Measurements from ENCODE around the gene MACROD2.

Gene MACROD2

GRCh38 chr20:15676815-15677214, 1681.5 kb downstream of the MACROD2 start:
- no peak for DNase-seq (ENCODE audit: low read depth)

GRCh38 chr20:15682690-15683089, 1687.4 kb downstream of the MACROD2 start:
- DNase-seq (ENCODE audit: low read depth), result no peak

- DNase-seq (ENCODE audit: low read depth), result no peak
These were observed 1697.3 kb downstream of the MACROD2 start for GRCh38 chr20:15692570-15692969.

DNA sequence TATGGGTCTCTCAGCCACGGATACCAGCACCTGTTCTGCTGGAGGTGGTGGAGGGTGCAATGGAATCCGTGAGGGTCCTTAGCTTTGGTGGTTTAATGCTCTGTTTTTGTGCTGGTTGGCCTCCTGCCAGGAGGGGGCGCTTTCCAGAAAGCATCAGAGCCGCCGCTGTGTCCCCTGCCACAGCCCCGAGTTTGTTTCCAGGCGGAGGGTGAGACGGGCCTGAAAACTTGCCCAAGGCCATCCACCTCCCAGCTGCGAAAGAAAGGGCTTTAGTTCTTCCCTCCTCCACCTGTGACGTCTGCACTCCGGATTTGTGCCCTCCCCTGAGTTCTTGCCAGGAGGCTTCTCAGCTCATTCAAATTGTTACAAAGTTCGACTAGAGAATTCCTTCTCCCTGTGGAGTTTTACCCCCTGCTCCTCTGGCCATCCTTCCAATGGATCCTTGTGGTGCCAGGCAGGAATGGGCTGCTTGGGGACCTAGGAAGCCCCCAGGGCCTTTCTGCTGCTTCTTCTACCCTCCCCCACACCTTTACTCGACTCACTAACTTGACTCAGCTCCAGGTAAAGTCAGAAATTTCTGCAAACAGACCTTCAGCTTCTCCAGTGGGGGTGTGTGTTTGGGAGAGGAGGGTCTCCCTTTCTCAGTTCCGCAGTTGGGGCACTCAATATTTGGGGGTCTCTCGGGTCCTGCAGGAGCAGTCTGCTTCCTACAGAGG, 1704.3 kb downstream of the MACROD2 start:
- DNase-seq (ENCODE audit: low read depth), result no peak

GRCh38 chr20:15700147-15700765, 1704.9 kb downstream of the MACROD2 start:
- DNase-seq (ENCODE audit: low read depth), result no peak

DNA sequence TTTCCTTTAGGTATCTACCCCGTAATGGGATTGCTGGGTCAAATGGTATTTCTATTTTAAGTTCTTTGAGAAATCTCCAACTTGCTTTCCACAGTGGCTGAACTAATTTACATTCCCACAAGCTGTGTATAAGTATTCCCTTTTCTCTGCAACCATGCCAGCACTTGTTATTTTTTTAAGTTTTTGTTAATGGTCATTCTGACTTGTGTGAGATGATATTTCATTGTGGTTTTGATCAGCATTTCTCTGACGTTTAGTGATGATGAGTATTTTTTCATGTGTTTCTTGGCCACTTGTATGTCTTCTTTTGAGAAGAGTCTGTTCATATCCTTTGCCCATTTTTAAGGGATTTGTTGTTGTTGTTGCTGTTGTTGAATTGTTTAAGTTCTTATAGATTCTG, 1706.8 kb downstream of the MACROD2 start:
- no peak for DNase-seq (ENCODE audit: low read depth)

DNA sequence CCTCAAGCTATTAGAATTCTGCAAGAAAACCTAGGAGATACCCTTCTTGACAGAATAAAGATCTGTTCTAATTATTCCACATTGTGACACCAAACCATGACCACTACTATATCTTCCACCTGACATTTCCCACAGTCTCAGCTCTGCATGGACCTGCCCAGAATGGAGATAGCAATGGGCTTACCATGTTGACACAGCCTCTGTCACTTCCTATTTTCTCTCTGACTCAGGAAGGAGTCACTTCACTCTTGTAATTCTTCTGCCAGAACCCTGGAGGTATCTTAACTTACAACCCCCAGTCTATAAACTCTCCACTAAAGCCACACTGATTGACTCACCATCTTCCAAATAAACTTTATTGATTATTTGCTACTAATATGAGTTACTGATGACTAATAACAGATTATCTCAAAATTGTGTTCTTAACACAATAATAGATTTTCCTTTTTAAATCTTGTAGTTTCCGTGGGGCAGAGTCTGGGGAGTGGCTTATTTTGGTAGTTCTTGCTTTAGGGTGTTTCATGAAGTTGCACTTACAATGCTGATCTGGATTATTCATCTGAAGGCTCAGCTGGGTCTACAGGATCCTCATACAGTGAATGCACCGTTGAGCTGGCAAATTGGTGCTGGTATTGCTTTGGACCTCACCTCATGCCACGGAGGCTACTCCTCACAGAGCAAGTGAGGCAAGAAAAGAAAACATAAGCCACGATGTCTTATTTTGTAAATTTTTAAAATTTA, 1708.0 kb downstream of the MACROD2 start:
- DNase-seq (ENCODE audit: low read depth), result no peak

GRCh38 chr20:15705975-15706374, 1710.7 kb downstream of the MACROD2 start:
- DNase-seq (ENCODE audit: low read depth), result no peak

DNA sequence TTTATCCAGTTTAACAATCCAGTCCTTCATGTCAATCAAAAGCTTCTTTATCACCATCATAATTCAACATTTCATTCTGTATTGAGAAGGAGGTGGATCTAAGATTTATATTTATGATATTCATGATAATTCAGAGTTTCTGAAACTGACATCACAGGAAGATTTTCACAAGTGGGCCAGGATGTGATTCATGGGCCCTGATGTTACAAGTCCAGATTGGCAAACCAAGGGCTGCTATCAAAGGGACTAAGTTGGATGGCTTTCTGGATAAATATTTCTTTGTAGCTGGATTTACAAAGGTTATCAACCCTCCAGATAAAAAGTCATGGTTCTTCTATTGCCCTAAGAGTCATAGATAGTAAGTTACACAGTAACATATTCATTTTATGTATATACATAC, 1711.4 kb downstream of the MACROD2 start:
- no peak for DNase-seq (ENCODE audit: low read depth)

DNA sequence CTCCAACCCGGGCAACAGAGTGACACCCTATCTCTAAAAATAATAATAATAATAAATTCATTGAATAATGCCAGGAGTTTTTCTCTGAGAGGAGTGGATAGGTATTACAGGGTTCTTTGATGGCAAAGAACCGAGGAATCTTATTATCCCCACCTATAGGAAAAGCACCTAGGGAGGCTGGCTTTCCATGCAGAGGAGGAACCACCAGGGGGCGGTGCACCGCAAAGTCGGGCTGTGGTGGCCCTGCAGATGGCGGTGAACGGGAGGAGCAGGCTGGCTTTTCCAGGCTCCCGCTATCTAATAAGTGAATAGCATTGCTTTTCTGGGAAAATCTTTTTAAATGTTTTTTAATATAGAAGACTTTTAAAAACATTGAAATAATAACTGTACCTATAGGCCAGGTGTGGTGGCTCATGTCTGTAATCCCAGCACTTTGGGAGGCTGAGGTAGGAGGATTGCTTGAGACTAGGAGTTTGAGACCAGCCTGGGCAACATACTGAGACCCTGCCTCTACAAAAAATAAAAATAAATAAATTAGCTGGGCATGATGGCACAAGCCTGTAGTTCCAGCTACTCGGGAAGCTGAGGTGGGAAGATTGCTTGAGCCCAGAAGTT, 1713.8 kb downstream of the MACROD2 start:
- DNase-seq (ENCODE audit: low read depth), result peak; percentile 27

DNA sequence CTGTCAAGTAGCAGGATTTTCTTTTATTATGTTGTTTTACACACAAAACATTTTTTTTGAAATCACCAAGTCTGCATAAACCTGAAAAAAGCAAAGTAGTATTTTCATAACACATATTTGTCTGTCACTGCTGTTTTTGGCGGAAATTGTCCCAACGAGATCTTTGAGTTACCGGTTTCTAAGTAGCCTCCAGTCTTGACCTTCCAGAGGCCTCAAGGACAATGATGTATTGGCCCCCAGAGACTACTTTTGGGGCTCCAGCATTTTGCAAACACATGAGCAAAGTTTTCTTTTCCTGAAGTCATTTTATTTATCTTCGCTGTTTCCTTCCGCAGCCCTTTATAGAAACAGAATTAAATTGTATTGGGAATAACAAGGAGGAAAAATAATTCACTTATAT, 1715.3 kb downstream of the MACROD2 start:
- DNase-seq (ENCODE audit: low read depth), result no peak

GRCh38 chr20:15711177-15711576, 1715.9 kb downstream of the MACROD2 start:
- DNase-seq (ENCODE audit: low read depth), result no peak

- DNase-seq (ENCODE audit: low read depth), result no peak
These were observed 1720.9 kb downstream of the MACROD2 start for GRCh38 chr20:15716256-15716655.

DNA sequence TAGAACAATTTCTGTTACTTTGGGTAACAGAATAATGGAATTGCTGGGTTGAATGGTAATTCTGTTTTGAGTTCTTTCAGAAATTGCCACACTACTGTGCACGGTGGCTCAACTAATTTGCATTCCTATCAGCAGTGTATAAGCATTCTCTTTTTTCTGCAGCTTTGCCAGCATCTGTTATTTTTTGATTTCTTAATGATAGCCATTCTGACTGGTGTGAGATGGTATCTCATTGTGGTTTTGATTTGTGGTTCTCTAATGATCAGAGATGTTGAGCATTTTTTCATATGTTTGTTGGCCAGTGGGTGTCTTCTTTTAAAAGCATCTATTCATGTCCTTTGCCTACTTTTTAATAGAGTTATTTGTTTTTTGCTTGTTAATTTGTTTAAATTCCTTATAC, 1731.1 kb downstream of the MACROD2 start:
- DNase-seq (ENCODE audit: low read depth), result no peak

GRCh38 chr20:15734052-15734451, 1738.7 kb downstream of the MACROD2 start:
- DNase-seq (ENCODE audit: low read depth), result no peak

DNA sequence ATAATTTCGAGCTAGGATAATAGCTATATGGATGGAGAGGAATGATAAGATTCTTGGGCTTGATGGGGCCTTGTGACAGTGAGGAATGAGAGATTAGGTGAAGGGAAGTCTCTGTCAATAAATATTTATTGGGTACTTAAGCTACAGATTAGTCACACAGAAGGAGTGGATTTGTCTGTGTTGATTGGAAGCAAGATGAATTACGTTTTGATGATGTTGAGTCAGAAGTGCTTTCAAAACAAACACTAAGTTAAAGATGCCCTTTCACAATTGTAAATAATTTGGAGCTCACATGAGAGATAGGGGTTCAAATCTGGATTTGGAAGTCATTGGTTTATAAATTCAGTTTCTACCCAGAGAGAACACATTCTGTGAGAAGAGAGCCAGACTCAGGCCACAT, 1743.7 kb downstream of the MACROD2 start:
- DNase-seq (ENCODE audit: low read depth), result no peak

GRCh38 chr20:15740046-15740775, 1744.9 kb downstream of the MACROD2 start:
- DNase-seq (ENCODE audit: low read depth), result no peak

DNA sequence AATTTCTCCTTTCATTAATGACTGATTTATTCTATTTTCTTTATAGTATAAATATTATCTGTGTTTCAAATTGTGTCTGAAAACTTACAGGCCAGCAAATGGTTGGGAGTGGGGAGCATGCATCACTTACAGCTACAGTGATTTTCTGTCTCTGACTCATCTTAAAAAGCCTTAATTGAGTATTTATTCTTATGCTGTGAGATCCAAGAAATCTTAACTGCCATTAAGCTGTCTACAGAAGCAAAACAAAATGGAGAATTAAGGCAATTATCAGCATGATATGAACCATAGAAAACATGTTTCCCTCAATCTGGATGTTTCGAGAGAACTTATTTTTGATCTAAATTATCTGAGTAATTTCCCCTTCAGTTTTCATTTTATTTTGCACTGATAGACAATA, 1746.8 kb downstream of the MACROD2 start:
- no peak for DNase-seq (ENCODE audit: low read depth)

DNA sequence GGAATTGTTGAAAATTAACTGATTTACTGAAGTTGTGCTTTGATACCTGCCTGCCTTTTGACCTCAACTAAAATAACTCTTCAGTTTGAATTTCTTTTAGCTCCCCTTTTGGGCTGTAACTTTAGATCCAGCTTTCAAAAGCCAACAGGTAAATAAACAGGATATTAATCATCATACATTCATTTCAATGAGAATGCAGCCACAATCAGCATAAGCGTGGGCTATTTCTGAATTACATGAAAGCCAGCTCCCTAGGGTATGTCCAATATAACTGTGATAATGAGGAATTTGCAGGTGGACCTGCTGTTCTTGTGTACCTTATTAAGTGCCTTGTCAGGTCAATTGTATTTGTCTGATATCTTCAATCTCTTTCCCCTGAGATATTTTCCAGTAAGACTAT, 1747.3 kb downstream of the MACROD2 start:
- DNase-seq (ENCODE audit: low read depth), result no peak

- no peak for DNase-seq (ENCODE audit: low read depth)
These were observed 1760.9 kb downstream of the MACROD2 start for GRCh38 chr20:15756002-15756753.

- no peak for DNase-seq (ENCODE audit: low read depth)
These were observed 1761.4 kb downstream of the MACROD2 start for GRCh38 chr20:15756754-15757115.
